ENCODE data around the gene TIMM10. TPM values are rescaled to one million over a fixed set of nuclear protein-coding genes. Genes with fewer than 3 reads are reported as not detected.
A peak's percentile ranks its signal among the peaks of the same experiment; 100 is the strongest.

The TIMM10 gene
- total RNA-seq, 2 donors from 2014 or later, result 106 to 107 TPM

DNA sequence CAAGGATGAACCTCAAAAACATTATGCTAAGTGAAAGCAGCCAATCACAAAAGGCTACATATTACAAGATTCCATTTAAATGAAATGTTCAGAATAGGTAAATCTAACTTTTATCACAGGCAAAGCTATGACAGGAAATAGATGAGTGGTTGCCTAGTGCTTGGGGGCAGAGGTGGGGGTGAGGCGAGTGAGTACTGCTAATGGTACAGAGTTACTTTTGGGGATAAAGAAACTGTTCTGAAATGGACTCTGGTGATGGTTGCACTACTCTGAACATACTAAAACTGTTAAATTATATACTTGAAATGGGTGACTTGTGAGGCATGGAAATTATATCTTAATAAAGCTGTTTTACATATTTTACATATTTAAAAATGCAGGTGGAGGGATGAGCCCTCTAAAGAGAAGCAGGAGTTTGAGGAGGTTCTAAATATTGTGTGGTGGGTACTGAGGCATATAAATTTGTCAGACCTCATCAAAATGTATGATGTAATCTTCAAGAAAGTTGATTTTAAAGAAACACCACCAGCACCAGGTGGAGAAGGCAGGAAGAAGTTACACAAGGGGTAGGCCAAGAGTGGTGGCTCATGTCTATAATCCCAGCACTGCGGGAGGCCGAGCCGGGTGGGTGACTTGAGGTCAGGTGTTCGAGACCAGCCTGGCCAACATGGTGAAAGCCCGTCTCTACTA lies 18.7 kb downstream of the TIMM10 start:
- H3K36me3 Mint-ChIP-seq (ENCODE audit: insufficient read depth in 2 of 2), result peaks cover 6% of the 10 kb centered on the region in 2 donors
- no peak for DNase-seq
- no peak for ATAC-seq (replicated peaks in 1 of 2)
- H3K4me3 Mint-ChIP-seq, result peak overlapping the region; percentile 25 to 98
- H3K9me3 Mint-ChIP-seq, result no peaks in the 10 kb centered on the region
- H3K27ac Mint-ChIP-seq, result peak overlapping the region; percentile 94
- H3K4me1 Mint-ChIP-seq (ENCODE audit: low read depth), result peaks cover 33% of the 10 kb centered on the region
- no peaks in the 10 kb centered on the region for H3K27me3 Mint-ChIP-seq (ENCODE audit: low read depth)

DNA sequence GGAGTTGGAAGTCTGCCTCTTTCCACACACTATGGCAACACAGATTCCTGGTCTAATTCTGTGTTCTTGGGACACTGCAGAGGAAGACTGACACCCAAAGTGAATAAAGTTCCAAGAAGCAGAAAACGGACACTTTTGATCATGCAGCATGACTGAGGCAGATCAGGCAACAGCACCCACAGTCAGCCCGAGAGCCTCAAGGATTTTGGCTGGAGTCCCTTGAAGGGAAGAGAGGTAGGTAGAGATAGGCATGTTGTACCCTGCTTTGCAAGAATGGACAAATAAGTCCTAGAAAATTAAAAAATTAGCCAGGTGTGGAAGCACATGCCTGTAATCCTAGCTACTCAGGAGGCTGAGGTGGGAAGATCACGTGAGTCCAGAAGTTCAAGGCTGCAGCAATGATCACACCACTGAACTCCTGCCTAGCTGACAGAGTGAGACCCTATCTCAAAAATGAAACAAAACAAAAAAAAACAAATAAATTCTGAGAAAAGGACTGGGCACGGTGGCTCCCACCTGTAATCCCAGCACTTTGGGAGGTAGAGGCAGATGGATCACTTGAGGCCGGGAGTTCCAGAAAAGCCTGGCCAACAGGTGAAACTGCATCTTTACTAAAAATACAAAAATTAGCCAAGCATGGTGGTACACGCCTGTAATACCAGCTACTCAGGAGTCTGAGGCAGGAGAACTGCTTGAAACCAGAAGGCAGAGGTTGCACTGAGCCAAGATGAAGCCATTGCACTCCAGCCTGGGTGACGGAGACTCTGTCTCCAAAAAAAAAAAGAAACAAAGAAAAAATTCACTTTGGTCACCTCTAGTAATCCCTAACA lies 22.0 kb downstream of the TIMM10 start:
- Mint-ChIP-seq H3K36me3 (ENCODE audit: insufficient read depth in 2 of 2) (peaks cover 2 to 4% of the 10 kb centered on the region in 2 donors), H3K9me3 (no peaks in the 10 kb centered on the region), H3K4me3 (no peak overlapping the region), H3K27me3 (ENCODE audit: low read depth) (no peaks in the 10 kb centered on the region), H3K4me1 (ENCODE audit: low read depth) (peaks cover 22% of the 10 kb centered on the region), H3K27ac (no peak overlapping the region)
- ATAC-seq (replicated peaks in 1 of 2) (no peak), DNase-seq (no peak)

DNA sequence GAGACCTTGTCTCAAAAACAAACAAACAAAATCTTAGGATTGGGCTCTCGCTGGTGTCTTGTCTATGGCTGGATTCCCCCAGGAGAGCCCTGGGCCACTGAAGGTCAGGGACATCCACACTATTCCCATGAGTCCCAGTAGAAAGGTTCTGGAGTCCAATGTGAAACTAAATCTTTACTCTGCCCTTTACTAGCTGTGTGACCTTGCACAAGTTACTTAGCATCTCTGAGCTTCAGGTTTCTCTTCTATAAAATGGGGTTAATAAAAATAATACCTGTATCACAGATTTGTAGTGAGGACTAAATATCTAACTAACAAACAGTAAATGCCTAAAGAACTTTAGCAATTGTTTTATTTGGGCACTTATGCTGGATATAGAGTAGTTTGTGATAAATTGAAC lies 24.0 kb downstream of the TIMM10 start:
- H3K4me3 Mint-ChIP-seq, result no peak overlapping the region
- H3K27ac Mint-ChIP-seq, result no peak overlapping the region
- peaks cover 2 to 4% of the 10 kb centered on the region in 2 donors for H3K36me3 Mint-ChIP-seq (ENCODE audit: insufficient read depth in 2 of 2)
- H3K4me1 Mint-ChIP-seq (ENCODE audit: low read depth), result peaks cover 2% of the 10 kb centered on the region
- H3K27me3 Mint-ChIP-seq (ENCODE audit: low read depth), result no peaks in the 10 kb centered on the region
- no peak for ATAC-seq (replicated peaks in 1 of 2)
- no peaks in the 10 kb centered on the region for H3K9me3 Mint-ChIP-seq
- DNase-seq, result no peak

DNA sequence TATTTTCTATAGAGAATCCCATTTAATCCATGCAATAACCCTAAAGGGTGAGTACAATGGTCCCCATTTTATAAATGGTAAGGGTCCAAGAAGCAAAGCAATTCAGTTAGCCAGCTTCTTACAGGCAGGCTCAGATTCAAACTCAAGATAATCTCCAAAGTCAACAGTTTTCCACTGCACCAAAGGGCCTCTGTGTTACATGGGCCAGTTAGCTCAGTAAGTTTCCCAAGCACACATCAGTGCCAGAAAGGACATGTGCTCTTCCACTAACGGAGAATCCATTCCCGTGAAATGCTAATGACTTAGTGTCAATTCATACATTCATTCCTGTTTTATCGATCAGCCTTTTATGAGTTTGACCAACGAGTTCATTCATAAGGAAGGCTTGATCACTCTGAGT lies 26.0 kb downstream of the TIMM10 start:
- ATAC-seq (replicated peaks in 1 of 2), result no peak
- Mint-ChIP-seq H3K4me3 (no peak overlapping the region), H3K9me3 (no peaks in the 10 kb centered on the region), H3K27me3 (ENCODE audit: low read depth) (no peaks in the 10 kb centered on the region), H3K27ac (no peak overlapping the region), H3K4me1 (ENCODE audit: low read depth) (no peaks in the 10 kb centered on the region), H3K36me3 (ENCODE audit: insufficient read depth in 2 of 2) (peaks cover 5 to 10% of the 10 kb centered on the region in 2 donors)
- no peak for DNase-seq

DNA sequence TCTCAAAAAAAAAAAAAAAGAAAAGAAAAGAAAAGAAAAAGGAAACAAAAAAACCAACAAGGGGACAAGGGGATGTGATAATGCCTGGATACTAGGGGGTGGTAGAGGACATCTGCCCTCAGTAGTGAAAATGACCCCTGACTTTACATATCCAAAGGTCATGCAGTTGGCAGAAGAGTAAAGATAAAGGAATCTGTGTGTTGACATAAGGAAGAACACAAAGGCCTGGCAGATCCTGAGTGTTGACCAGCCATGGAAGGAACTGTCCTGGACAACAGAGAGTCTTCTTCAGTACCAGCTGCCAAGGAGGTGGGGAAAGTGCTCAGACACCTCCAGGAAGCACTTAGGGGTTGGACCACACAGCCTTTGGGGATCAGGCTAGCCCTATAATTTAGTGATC lies 27.7 kb downstream of the TIMM10 start:
- no peaks in the 10 kb centered on the region for H3K27me3 Mint-ChIP-seq (ENCODE audit: low read depth)
- ATAC-seq (replicated peaks in 1 of 2) (no peak), DNase-seq (no peak)
- no peaks in the 10 kb centered on the region for H3K9me3 Mint-ChIP-seq
- no peak overlapping the region for H3K4me3 Mint-ChIP-seq
- H3K27ac Mint-ChIP-seq, result no peak overlapping the region
- H3K36me3 Mint-ChIP-seq (ENCODE audit: insufficient read depth in 2 of 2), result peaks cover 5 to 7% of the 10 kb centered on the region in 2 donors
- H3K4me1 Mint-ChIP-seq (ENCODE audit: low read depth), result no peaks in the 10 kb centered on the region

DNA sequence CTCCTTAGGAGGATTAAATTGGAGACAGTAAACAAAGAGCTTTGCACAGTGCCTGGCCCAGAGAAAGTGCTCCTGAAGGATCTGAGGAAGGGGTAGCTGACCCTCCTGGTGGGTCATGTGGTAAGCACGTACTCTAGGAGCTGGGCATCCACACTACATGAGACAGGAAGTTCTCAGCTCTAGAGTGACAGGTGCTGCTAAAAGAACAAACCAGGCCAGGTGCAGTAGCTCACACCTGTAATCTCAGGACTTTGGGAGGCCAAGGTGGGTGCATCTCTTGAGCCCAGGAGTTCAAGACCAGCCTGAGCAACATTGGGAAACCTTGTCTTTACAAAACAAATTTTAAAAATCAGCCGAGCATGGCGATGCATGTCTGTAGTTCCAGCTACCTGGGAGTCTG lies 28.2 kb downstream of the TIMM10 start:
- H3K36me3 Mint-ChIP-seq (ENCODE audit: insufficient read depth in 2 of 2), result peaks cover 5 to 7% of the 10 kb centered on the region in 2 donors
- H3K27ac Mint-ChIP-seq, result no peak overlapping the region
- H3K9me3 Mint-ChIP-seq, result no peaks in the 10 kb centered on the region
- DNase-seq (no peak), ATAC-seq (replicated peaks in 1 of 2) (no peak)
- H3K27me3 Mint-ChIP-seq (ENCODE audit: low read depth), result no peaks in the 10 kb centered on the region
- no peak overlapping the region for H3K4me3 Mint-ChIP-seq
- no peaks in the 10 kb centered on the region for H3K4me1 Mint-ChIP-seq (ENCODE audit: low read depth)

DNA sequence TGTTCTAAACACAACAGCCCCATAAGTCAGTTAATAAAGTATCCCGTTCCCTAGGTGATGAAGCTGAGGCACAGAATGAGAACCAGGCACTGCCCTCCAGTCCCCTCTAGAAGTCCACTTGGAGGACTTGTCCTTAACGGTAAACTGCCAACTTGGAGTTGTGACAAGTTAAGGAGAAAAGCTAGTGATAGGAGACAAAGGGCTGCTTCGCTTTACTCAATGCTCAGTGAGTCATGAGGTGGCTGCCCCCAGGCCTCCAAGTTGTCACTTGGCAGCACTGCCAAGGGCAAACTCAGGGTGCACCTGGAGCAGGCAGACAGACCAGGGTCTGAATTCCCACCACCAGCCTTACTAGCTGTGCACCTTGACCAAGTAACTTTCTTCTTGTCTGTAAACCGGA lies 28.6 kb downstream of the TIMM10 start:
- Mint-ChIP-seq H3K36me3 (ENCODE audit: insufficient read depth in 2 of 2) (peaks cover 5 to 9% of the 10 kb centered on the region in 2 donors), H3K9me3 (no peaks in the 10 kb centered on the region), H3K4me1 (ENCODE audit: low read depth) (no peaks in the 10 kb centered on the region), H3K4me3 (no peak overlapping the region), H3K27me3 (ENCODE audit: low read depth) (no peaks in the 10 kb centered on the region), H3K27ac (no peak overlapping the region)
- DNase-seq (no peak), ATAC-seq (replicated peaks in 1 of 2) (no peak)

DNA sequence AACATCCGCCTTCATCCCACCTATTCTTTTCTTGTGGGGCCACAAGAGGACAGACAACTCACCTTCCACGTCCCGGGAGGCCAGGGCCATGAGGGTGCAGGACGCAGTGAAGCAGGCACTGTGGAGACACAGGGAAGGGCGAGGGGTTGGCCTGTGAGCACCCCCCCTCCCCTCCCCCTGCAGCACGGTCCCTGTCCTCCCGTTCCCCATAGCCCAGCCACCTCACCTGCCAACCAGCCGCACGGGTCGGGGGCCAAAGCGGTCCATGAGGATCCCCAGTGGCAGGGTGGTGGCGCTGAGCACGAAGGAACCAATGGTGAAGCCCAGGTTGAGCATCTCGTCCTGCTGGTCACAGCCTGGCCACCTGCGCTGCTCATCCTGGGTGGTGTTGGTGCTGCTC lies 29.6 kb downstream of the TIMM10 start:
- Mint-ChIP-seq H3K36me3 (ENCODE audit: insufficient read depth in 2 of 2) (peaks cover 5 to 9% of the 10 kb centered on the region in 2 donors), H3K27ac (no peak overlapping the region), H3K27me3 (ENCODE audit: low read depth) (no peaks in the 10 kb centered on the region), H3K9me3 (no peaks in the 10 kb centered on the region), H3K4me3 (no peak overlapping the region), H3K4me1 (ENCODE audit: low read depth) (no peaks in the 10 kb centered on the region)
- no peak for ATAC-seq (replicated peaks in 1 of 2)
- no peak for DNase-seq

DNA sequence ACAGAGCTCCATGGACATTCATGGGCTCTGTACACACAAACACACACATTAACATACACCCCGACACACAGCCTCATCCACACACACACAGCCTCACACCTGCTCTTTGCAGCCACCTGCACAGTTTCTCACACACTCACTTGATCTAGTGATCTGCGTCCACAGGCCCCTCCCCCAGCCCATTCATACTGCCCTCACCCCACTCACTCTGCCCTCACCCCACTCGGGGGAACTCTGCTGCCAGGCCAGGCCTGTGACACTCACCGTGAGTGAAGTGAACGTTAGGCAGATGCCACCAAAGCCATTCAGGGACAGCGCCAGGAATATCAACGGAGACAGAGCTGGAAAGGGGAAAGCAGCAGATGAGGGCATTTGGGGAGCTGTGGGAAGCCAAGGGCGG lies 30.0 kb downstream of the TIMM10 start:
- DNase-seq, result no peak
- Mint-ChIP-seq H3K4me1 (ENCODE audit: low read depth) (no peaks in the 10 kb centered on the region), H3K4me3 (no peak overlapping the region), H3K27me3 (ENCODE audit: low read depth) (no peaks in the 10 kb centered on the region), H3K9me3 (no peaks in the 10 kb centered on the region), H3K27ac (no peak overlapping the region), H3K36me3 (ENCODE audit: insufficient read depth in 2 of 2) (peaks cover 5 to 9% of the 10 kb centered on the region in 2 donors)
- no peak for ATAC-seq (replicated peaks in 1 of 2)

DNA sequence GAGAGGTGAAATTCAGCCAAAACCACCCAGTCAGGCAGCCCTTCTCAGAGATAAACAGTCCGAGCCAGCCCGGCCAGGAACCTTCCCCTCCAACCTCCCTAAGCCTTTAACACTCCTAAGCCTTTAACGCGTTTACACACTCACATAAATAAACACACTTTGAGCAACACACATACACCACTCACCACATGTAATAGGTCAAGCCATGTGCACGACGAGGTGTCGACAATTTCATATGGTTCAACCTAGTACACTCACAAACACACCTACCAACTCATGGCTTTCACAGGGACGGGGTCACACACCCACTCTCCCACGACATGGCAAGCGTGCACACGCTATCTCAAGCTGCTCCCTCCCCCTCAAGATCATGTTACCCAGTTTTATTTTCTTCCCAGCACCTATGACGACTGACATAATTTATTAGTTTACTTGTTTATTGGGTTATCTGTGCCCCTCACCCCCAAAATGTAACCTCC lies 30.5 kb downstream of the TIMM10 start:
- no peaks in the 10 kb centered on the region for H3K27me3 Mint-ChIP-seq (ENCODE audit: low read depth)
- H3K4me1 Mint-ChIP-seq (ENCODE audit: low read depth), result no peaks in the 10 kb centered on the region
- no peak overlapping the region for H3K4me3 Mint-ChIP-seq
- H3K27ac Mint-ChIP-seq, result no peak overlapping the region
- peaks cover 5 to 9% of the 10 kb centered on the region in 2 donors for H3K36me3 Mint-ChIP-seq (ENCODE audit: insufficient read depth in 2 of 2)
- no peak for DNase-seq
- no peak for ATAC-seq (replicated peaks in 1 of 2)
- no peaks in the 10 kb centered on the region for H3K9me3 Mint-ChIP-seq

DNA sequence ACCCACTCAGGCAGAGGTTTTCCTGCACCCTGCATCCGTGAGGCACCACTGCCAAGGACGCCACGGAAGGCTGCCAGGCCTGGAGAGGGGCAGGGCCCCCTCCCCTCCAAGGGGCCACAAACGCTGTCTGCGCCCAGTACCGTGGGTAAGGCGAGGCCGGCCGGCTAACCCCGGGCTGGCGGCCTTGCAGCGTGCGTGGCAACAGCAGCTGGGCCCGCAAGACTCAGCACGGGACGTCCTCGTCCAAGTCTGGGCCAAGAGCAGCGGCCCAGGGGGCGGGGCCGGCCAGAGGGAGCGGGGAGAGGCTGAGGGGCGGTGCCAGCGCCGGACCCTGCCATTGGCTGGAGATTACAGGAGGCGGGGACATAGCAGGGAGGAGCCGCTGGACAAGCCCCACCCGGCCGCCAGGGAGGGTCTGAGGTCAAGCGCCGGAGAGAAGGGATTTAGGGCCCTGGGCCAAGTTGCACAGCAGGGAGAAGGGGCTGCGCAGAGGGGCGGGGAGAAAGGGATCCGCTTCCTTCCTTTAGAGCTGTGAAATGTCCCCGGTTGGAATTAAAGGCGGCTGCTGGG lies 31.1 kb downstream of the TIMM10 start:
- Mint-ChIP-seq H3K4me3 (no peak overlapping the region), H3K27ac (no peak overlapping the region), H3K27me3 (ENCODE audit: low read depth) (no peaks in the 10 kb centered on the region), H3K4me1 (ENCODE audit: low read depth) (peaks cover 1% of the 10 kb centered on the region), H3K36me3 (ENCODE audit: insufficient read depth in 2 of 2) (peaks cover 5 to 10% of the 10 kb centered on the region in 2 donors), H3K9me3 (no peaks in the 10 kb centered on the region)
- ATAC-seq (replicated peaks in 1 of 2), result peak; percentile 88 to 95
- DNase-seq, result peak; percentile 57 to 73

DNA sequence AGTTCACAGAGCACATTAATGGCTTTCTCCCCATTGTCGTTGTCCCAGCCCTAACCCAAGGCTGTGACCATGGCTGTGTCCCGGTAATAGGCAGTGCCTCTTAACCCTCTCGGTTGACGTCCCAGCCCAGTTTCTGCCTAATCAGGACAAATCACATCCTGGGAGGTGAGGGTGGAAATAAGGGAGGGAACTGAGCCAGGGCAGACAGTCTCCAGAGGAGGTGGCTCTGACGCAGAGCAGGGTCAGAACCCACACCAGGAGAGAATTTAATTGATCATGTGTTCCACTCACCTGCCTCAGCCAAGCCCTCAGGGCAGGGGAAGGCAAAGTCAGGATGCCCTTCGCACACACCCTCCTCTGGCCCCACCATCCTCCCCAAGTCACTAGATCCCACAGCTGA lies 32.0 kb downstream of the TIMM10 start:
- Mint-ChIP-seq H3K27ac (no peak overlapping the region), H3K4me1 (ENCODE audit: low read depth) (peaks cover 11% of the 10 kb centered on the region), H3K9me3 (no peaks in the 10 kb centered on the region), H3K4me3 (no peak overlapping the region), H3K27me3 (ENCODE audit: low read depth) (no peaks in the 10 kb centered on the region), H3K36me3 (ENCODE audit: insufficient read depth in 2 of 2) (peaks cover 4 to 17% of the 10 kb centered on the region in 2 donors)
- DNase-seq (no peak), ATAC-seq (replicated peaks in 1 of 2) (no peak)
